ENCODE results near the gene DACT1.

The DACT1 gene

DNA sequence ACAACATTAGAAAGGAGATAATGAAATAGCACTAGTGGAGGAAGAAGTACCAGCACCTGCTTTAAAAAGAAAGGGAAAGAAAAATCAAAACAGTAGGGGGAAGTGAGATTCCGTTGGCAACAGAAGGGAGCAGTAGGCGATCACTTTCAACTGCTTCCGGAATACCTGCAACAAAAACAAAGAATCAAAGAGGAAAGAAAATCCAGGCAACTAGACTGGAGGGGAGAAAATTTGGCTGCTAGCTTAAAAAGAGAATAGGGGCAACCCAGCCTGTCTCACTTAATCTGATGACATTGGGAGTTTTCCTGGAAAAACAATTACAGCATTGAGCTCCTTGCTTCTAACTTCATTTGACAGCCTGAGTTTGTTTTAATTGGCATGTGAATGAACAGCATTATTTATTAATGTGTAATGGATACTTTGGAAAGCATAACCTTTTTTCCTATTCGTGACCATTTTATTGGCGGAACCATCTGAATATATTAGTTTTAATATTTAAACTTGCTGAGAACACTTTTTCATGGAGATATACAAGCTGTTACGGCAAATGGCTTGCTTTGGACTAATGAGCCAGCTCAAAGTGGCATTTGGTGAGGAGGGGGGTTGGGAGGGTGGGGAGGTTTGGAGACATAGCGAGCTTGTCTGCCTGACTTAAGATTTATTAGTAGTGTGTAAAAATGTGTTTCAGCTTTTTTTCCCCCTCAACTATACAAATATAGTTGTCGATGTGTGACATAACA lies 2.5 kb upstream of the DACT1 start:
- no peak for FAIRE-seq

DNA sequence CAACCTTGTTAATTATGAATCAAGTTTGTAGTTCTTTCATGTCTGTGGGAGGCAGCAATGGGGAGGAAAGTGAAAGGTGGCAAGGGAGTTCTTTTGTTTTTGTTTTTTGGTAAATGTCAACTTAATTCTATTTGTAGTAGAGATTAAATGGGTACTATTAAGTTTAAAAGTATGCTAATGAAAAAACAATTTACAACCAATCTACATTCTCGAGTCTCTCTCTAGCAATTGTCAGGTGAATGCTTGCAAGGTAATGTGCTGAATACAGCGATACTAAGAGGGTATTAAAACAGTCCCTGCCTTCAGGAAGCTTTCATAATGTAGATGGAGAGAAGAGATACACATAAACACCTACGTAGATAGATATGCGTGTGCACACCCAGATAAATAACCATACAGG lies 1.6 kb upstream of the DACT1 start:
- no peak for FAIRE-seq

DNA sequence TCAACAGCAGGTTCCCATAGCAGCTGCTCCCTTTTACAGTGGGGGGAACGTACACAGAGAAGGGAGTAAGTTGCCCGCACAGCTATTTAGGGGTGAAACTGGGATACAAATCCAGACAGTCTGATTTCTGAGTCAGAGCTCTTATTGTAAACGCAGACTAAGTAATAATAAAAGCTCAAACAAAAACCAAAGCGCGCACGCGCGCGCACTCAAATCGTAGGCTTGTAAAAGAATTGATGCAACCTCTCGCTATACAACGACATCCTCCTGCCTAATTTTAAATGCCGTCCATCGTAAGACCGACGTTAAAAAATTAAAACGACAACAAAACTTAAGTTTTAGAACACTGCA lies 747 bp upstream of the DACT1 start:
- no peak for FAIRE-seq

DNA sequence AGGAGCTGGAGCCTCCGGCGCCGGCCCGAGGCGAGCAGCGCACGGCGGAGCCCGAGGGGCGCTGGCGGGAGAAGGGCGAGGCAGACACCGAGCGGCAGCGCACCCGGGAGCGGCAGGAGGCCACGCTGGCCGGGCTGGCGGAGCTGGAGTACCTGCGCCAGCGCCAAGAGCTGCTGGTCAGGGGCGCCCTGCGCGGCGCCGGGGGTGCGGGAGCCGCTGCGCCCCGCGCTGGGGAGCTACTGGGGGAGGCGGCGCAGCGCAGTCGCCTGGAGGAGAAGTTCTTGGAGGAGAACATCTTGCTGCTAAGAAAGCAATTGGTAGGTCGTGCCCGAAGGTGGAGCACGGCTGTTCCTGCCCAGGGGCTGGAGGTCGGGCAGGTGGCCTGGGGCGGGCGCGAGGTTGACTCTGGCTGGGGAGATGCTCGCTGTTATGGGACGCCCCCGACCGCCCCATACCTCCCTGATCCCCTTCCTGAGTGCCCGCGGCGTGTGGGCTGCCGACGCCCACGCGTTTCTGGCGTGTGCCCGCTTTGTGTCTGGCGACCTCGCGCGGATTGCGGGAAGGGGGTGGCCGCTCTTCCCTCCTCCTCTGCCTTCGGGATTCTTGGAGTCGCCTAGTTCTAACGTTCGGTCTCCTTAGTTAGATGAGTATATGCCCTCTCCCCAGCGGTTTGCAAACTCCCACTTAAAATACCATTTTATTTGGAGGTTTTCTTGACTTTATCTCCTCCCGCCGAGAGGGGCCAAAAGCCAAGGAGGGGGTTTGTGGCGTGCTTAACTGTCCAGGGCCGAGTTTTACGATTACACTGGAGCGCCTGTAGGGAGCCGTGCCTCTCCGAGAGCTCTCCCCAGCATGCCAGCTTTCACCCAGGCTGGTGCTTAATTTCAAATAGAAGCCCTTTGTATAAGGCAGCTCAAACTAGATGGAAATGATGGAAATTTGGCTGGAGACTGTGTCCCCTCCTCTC lies 752 bp downstream of the DACT1 start:
- FAIRE-seq: no peak

DNA sequence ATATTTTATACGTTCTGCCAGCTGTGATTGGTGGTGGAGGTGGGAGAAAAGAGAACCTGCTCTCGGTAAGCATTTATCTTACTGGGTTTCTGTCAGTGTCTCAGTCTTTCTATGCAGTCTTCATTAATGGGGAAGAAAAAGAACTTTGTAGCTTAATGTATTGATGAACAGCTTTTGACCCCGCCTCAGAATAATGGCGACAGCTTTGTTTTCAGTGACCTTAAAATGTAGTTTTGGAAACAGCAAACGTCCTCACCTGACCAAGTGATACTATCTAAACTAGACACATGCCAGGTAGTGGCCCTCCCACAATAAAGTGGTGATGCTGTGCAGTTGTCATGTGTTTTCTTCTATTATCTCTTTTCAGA lies 1.4 kb downstream of the DACT1 start:
- FAIRE-seq: no peak

DNA sequence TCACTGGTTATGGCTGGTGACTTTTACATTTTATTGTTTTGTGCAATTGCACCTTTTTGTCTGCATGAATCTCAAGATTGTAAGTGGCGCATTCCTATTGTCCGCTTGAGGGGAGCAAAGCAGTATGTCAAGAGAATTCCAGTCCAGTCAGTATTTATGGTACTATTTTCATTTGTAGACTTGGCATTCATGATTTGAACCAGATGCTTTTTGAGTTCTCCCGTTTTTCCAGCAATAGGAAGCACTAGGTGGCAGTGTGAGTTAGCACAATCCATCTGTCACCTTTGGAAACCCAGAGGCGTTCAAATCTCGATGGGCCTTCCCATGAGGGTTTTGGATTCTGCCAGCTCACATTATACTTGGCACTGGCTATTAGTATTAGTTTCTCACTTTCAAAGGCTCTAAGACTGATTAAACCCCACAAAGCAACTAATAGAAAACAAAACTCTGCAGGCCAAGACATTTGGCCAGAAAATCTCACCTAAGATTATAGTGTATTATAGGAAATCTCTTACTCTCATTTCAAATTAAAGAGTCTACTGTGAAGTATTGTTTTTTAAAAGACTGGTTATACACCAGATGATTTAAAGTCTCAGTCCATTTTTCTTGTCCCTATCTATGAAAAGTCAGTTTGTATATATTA lies 2.2 kb downstream of the DACT1 start:
- no peak for FAIRE-seq

DNA sequence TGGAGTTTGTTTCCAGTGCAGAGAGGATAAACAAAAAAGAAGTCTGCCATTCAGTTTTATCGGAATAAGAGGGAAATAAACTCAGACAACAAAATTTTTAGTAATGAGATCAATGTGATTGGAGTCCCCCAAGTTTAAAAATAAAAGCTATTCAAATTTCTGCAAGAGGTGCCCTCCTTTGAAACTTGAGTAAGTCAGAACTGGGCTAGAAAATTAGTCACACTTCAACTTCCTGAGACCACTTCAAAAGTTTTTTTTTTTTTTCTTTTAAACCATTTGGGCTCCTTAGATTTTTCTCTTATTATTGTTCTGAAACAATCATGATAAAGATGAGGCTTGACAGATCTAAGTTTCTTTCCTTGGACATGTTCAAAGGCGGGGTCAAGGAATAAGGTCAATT lies 3.2 kb downstream of the DACT1 start:
- no peak for FAIRE-seq

DNA sequence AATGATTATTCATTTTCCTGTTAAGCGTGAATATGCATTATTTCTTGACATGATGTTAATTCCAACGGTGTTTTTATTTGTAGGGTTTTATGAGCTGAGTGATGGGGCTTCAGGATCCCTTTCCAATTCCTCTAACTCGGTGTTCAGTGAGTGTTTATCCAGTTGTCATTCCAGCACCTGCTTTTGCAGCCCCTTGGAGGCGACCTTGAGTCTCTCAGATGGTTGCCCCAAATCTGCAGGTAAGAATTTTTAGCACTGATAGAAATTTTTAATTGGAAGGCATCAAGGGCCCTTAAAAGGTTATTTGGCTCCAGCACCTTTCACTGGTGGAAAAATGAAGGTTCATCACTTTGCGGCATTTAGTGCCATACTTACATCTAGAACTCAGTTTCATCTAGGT lies 3.7 kb downstream of the DACT1 start:
- FAIRE-seq: no peak

DNA sequence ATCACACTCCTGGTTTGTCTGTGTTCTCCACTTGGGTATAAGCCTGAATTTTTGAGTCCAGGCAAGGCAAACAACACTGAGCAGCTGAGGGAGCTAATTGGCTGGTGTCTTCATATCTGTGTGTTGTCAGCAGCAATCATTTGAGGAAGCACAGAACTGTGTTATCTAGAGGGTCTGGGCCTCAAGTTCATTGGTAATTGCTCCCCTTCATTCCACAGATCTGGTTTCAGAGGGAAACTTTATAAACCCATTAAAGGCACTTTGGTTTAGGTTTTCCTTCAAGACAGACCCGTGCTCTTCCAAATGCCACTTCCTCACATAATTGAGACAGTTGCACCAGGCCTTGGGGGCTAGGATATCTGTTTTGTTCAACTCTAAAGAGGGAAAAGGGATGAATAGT lies 5.6 kb downstream of the DACT1 start:
- no peak for FAIRE-seq

DNA sequence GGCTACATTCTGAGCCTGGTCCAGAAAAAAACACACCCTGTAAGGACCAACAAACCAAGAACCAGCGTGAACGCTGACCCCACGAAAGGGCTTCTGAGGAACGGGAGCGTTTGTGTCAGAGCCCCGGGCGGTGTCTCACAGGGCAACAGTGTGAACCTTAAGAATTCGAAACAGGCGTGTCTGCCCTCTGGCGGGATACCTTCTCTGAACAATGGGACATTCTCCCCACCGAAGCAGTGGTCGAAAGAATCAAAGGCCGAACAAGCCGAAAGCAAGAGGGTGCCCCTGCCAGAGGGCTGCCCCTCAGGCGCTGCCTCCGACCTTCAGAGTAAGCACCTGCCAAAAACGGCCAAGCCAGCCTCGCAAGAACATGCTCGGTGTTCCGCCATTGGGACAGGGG lies 7.9 kb downstream of the DACT1 start:
- FAIRE-seq: no peak

DNA sequence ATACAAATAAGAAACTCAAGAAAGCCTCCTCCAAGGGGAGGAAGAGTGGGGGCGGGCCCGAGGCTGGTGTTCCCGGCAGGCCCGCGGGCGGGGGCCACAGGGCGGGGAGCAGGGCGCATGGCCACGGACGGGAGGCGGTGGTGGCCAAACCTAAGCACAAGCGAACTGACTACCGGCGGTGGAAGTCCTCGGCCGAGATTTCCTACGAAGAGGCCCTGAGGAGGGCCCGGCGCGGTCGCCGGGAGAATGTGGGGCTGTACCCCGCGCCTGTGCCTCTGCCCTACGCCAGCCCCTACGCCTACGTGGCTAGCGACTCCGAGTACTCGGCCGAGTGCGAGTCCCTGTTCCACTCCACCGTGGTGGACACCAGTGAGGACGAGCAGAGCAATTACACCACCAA lies 8.7 kb downstream of the DACT1 start:
- no peak for FAIRE-seq

DNA sequence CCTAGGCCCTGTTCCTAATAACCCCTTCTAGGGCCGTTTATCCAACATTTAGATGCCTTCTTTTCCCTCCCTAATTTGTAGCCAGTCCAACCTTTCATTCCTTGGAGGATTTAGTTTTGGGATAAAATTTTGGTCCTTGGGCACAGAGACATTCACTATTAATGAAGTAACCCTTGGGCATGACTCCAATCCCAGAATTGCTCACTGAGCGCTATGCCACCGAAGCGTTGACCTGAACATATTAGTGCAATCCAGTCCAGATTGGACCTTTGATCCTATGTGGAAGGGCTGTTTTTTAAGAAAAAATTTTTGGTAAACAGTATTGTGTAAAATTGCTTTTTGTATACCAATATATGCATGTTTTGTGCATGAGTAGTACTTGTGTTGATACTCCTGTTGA lies 10.0 kb downstream of the DACT1 start:
- FAIRE-seq: no peak

DNA sequence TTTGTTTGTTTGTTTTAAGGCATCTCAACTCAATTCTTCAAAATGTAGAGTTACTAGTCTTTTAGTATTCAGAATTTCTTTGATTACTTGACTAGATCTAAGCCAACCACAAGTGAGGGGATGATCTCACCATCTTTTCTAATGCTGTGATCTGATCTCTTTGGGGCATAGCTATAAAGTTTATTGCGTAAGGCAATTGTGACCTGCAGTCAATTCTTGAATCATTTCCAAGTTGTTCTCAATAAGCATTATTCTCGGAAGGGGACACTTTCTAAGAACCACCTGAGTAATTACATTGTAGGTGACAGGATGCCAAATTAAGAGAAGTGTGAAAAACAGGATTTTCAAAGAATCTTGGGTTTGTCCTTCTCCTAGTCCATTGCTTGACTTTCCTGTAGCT lies 13.1 kb downstream of the DACT1 start:
- FAIRE-seq: no peak

DNA sequence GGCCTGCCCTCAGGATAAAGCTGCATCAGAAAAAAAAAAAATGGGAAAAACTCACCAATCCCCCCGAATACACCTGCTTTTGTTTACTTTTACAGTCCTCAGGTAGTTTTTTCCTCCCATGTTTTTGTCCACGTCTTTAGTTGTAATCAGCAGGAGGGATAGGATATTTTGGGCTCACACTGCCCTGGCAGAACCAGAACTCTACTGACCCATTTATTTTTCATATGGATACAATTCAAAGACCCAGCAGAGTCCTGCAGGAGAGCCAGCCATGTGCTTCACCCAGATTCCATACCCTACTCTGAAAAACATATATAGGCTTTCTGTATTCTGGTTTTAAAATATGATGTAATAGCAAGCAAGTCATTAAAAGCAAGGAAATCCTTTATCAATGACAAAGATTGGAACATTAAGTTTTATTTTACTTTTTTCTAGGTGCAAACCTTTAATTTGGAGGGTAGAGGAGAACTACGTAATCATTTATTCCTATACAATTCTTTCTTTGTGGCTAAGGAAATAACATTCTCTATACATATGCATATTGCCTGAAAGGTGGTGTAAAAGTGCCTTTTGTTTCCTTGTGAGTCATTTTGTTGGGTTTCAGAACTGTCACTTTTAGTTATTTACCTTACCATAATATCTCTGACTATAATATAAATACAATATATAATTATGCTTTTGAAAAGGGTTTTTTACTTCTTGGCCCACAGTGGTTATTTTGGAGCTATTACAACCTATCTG lies 19.1 kb downstream of the DACT1 start:
- FAIRE-seq: no peak

DNA sequence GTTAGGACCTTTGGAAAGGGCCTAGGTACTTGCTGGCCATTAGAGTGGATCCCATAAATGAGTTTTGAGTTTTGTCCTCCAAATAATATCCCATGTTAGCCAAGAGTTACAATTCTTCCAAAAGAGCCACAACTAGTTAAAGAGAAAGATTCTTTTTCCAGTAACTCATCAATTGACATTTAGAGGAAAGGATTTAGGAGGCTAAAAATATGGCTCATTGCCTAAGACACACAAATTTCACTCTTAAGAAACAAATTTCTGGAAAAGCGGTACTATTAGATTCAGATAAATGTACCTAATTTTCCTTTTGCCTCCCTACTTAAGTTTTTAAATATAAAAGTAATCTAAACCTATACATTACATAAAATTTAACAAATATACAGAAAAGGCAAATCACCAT lies 21.3 kb downstream of the DACT1 start:
- no peak for FAIRE-seq

DNA sequence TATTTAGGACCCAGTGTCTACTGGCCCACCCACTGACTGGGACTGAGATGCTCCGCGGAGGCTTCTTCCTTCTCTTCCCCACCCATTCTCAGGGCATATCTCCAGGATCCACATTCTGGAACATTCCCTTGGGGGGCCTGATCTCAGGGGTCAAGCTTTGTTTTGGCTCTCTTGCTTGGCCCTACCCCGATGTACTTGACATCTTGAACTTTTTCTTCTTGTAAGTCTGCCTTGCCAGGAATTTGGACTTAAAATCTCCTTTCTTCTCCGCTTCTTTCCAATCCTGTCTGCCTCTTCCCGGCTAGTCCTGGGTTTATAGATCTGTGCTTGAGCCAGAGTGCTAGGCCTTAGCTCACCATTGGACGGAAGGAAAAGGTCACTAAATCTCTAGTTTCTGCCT lies 22.1 kb downstream of the DACT1 start:
- no peak for FAIRE-seq

DNA sequence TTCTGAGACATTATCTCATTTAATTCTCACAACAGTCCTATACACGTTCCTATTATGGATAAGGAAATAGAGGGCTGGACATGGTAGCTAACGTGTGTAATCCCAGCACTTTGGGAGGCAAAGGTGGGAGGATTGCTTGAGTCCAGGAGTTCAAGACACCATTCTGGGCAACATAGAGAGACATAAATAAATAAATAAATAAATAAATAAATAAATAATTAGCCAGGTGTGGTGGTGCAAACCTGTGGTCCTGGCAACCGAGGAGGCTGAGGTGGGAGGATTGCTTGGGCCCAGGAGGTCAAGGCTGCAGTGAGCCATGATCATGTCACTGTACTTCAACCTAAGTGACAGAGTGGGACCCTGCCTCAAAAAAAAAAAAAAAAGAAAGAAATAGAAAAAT lies 22.6 kb downstream of the DACT1 start:
- FAIRE-seq: no peak

DNA sequence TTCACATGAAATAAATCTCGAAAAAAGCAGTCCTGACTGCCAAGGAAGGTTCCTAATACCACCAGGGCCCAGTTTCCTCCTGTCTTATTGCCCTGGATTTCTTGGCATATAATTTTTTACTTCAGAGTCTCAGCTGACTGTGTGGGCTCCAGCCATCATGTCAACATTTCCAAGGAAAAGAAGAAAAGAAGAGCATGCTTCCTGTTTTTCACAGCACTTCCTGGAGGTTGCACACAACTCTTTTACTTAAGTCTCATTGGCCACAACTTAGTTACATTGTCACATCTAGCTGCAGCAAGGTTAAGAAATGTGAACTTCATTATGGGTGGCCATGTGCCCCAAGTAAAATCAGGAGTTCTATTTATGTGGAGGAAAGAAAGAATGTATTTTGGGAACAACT lies 24.3 kb downstream of the DACT1 start:
- no peak for FAIRE-seq

DNA sequence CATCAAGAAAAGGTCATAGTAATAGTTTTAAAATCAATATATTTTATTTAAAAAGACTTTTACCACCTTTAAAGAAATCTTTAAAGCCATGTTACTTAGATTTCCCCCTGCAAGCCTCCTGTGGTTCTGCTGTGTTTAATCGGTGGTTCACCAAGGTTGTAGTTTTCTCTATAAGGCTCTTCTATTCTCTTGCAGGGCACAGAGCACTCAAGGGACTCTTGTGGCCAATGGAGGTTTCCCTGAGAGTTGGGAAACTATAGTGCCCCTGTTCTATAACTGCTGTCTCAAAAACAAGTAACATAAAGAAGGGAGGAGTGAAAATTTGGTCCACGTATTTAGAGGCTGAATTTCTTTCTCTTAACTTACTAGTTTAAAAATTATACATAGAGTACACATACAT lies 25.0 kb downstream of the DACT1 start:
- no peak for FAIRE-seq

DNA sequence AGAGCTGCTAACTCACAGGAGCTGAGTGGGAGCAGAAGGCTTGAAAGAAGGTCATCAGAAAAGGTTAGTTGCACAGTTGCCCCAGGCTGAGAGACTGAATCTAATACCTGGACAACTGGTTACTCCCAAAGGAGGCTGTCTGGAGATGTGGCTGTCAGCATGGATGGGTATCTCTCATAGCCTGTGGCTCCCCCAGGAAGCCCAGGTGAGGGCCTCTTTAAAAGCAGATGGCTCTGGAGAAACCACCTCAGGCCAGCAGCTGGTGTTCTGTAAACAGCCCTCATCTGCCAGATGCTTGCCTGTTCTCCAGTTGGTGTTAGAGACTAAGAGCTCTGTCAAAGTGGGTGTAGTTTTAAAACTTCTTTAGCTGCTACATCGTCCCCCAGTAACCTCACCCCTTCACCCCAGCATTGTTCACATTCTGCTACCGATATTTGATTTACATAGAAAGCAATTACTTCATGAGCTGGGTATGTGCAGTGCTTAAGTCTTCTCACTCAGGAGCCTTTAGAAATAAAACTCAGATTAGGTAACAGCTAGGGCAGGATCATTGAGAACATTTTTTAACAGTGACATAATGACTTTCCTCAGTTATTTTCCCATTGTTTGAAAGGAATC lies 25.8 kb downstream of the DACT1 start:
- no peak for FAIRE-seq

DNA sequence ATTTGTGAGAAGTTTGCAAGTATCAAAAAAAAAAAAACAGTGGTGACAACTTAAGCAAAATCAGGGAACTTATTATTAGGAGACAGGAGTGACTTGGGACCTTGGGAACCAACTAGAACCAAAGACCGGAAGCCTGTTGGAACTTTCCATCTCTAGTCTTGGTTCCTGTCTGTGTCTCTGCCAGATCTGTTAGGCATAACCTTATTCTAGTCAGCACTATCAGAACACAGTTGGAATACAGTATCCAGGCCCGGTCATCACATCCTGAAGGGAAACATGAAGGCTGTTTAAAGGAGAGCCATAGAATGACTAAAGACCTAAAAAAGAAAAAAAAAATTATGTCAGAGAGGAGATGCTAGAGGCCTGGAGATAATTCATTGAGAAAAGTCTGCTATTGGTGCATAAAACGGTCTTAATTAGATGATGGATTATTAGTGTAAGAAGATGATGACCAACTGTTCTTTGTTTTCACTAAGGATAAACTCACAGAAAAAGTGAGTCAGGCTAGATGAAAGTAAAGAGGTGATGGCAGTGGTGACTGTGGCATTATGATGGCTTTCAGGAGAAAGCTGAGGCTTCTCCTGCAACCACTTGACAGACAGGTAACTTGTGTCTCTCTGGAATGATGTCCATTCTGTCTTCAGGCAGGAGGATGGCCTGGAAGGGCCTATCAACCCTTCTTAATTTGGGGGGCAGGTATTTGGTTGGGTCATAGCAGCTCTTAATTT lies 28.2 kb downstream of the DACT1 start:
- FAIRE-seq: no peak

DNA sequence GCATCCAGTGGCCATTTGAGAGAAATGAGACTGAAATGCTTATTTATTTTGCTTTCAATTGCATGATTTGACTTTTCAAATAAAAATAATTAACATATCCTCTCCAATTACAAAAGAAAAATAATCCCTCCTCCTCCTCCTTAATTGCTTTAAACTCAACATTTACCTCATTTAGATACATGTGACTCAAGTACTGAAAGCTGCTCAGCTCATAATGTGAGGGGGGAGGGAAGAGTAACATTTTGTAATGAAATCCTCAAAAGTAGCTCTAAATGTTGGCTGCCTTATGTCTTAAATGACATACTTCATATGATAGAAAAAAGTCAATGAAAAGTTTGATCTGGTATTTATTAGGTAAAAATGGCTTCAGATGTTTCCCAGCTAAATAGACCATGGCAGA lies 29.0 kb downstream of the DACT1 start:
- no peak for FAIRE-seq
